ENCODE results near the gene NLRP6.

Gene NLRP6

DNA sequence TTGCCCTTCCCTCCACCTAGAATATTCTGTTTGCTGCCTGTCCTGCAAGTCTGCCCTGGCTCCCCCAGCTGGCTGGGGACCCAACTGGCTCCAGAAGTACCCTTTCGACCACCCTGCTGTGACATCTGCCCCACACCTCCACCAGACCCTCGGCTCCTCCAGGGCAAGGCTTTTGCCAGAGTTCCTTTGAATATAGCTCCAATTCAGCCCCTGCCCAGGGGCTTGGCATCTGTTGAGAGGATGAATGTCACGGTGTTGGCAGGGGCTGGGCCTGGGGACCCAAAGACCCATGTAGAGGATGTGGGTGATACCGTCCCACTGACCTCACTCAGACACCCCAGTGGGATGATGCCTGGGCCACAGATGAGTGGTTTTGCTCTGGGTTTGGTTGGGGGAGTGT is 4.0 kb downstream of the NLRP6 start:
- no peak for DNase-seq (ENCODE audit: low spot score)

DNA sequence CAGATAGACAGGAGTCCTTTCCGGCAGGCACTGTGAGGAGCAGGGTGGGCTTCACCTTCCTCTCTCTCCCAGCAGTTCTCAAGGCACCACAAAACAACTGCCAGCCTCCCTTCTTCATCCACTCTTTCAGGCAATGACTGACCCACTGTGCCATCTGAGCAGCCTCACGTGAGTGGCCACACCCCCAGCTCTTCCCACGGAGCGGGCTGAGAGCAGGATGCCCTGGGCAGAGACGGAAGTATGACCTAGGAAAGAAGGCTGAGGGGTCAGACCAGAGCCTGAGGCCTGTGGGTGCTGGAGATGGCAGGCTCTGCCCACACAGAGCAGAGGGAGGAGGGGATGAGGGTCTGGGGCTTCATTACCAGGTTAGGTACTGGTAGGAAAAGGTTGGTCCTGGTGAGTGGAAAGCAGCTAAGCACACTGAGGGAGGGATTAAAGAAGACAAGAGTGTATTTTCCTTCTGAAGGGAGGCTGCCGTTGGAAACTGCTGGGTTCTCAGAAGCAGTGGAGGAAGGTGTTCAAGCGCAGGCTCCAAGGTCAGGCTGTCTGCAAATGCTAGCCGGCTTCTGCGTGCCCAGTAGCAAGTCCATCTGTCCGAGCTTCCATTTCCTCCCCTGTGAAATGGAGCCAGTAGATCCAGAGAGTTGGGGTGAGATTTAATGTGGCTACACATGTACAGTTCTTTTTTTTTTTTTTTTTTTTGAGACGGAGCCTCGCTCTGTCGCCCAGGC is 4.6 kb downstream of the NLRP6 start:
- no peak for DNase-seq (ENCODE audit: low spot score)

DNA sequence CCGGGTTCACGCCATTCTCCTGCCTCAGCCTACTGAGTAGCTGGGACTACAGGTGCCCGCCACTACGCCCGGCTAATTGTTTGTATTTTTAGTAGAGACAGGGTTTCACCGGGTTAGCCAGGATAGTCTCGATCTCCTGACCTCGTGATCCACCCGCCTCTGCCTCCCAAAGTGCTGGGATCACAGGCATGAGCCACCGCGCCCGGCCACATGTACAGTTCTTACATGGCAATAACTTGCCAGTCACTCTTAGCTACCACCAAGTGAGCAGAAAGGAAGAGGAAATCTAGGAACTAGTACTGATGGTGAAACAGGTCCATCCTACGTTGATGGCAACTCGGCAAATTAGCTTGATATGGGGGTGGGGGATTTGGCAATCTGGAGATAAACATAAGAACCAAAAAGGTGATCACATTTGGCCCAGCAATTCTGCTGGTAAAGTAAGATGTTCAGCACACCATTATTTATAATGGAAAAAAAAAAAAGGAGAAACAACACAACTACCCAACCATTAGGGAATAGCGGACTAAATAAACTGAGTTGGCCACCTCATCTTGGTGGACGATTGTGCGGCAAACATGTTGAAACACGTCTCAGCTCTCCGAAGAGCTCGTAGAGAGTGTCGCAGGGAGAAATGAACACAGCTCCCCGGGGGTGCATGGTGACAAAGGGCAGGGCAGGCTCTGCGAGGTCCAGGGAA is 5.3 kb downstream of the NLRP6 start:
- no peak for DNase-seq (ENCODE audit: low spot score)

DNA sequence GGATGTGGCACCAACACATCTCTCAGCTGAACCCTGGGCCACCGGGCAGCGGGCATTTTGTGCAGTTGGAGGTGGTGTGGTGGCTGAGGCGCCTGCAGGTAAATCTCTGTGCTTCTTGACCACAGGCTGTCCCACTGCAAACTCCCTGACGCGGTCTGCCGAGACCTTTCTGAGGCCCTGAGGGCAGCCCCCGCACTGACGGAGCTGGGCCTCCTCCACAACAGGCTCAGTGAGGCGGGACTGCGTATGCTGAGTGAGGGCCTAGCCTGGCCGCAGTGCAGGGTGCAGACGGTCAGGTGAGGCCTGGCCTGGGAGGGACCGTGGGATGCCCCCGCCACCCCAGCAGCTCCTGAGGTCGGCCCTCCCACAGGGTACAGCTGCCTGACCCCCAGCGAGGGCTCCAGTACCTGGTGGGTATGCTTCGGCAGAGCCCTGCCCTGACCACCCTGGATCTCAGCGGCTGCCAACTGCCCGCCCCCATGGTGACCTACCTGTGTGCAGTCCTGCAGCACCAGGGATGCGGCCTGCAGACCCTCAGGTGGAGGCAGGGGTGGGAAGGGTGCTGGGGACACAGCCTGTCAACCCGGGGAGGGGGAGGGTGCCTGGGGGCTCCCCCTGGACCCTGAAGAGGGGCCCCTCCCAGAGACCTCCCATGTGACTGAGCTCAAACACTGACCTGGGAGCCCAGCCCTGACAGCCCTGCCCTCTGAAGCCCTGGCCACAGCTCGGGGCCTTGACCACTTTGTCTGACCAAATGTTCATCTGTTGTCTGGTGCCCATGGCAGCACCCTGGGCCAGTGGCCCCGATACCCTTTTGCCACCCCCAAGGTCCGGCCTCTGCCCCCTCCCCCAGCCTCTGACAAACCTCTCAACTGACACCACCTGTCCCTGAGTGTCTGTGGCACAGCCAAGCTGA is 6.2 kb downstream of the NLRP6 start:
- no peak for DNase-seq (ENCODE audit: low spot score)

DNA sequence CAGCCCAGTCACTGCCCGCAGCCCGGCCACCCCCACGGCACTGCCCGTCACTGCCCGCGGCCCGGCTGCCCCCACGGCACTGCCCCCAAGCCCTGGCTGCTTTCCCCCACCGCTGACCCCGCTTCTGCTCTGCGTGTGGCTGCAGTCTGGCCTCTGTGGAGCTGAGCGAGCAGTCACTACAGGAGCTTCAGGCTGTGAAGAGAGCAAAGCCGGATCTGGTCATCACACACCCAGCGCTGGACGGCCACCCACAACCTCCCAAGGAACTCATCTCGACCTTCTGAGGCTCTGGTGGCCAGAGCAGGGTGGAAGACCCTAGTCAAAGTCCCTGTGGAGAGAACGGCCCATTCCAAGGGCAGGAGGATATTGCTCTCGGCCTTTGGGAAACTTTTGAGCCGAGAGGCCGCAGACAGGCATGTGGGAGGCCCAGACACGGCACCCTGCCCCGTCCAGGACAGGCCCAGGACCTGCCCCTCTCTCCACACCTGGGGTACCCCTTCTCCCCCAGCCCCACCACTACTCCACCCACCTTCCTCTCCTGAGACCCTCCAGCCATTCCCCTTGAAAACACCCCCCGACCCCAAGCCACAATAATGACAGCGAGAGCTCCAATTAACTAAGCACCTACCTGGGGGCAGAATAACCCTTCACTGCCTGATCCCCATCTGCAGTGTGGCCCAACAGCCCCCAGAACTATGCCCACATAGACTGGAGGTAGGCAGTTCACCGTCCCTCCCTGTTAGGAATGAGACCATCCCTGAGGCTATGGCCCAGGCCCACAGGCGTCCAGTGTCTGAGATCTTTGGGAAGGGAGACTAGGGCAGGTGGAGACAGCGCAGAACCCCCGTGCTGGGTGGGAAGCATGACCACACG is 7.0 kb downstream of the NLRP6 start:
- no peak for DNase-seq (ENCODE audit: low spot score)

DNA sequence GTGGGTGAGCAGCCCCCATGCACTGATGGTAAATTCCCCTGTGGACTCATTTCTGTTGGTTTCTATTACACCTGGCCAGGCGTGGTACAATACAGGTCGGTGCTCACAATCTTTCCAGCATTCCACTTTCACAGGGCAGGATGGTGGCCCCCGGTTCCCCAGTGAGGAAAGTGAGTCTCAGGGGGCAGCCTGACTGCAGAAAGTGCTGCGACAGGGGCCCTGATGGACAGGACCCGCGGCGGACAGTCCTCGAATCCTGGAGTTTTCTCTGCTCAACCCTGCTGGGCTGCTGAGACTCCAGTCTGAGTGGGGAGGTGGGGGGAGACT is 7.7 kb downstream of the NLRP6 start:
- no peak for DNase-seq (ENCODE audit: low spot score)

DNA sequence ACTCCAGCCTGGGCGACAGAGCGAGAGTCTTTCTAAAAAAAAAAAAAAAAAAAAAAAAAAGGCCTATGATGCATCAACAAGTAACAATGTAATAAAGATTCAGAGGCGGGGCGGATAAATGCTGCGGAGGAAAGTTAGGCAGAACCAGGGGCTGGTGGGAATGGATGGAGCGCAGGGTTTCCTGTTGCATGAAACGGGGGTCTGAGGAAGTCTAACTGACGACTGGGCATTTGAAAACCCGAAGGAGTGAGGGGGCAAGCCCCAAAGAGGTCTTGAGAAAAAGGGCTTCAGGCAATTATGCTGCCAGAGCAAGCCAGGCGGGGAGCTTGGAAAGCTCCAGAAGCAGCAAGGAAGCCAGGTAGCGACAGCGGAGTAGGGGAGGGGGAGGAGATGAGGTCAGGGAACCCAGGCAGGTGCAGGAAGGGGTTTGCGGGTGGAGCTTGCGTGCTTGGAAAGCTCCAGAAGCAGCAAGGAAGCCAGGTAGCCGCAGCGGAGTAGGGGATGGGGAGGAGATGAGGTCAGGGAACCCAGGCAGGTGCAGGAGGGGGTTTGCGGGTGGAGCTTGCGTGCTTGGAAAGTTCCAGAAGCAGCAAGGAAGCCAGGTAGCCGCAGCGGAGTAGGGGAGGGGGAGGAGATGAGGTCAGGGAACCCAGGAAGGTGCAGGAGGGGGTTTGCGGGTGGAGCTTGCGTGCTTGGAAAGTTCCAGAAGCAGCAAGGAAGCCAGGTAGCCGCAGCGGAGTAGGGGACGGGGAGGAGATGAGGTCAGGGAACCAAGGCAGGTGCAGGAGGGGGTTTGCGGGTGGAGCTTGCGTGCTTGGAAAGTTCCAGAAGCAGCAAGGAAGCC is 9.0 kb downstream of the NLRP6 start:
- DNase-seq (ENCODE audit: low spot score), result peak; percentile 17

DNA sequence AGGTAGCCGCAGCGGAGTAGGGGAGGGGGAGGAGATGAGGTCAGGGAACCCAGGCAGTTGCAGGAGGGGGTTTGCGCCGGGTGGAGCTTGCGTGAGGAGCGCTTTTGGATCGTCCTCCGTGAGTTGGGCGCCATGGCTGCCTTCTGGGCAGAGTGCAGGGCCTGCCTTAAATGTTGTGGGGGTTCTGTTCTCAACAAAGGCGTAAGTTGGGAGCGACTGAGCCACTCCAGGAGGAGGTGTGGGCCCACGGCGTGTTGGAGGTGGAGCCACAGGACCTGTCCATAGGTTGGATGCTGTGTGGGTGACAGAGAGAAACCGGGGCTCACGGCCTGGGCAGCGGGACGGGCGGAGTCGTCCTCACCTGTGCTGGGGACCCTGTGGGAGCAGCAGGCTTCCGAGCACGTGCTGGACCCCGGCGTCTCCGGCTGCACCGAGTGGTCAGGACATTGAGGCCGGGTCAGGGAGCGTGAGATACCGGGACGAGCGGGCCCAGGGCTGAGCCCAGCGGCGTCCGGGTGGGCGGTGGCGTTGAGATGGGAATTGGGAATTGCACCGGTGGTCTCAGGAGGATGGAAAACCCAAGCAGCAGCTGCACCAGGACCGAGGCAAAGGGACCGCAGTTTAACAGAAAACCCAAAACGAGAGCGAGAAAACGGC is 9.7 kb downstream of the NLRP6 start:
- no peak for DNase-seq (ENCODE audit: low spot score)

DNA sequence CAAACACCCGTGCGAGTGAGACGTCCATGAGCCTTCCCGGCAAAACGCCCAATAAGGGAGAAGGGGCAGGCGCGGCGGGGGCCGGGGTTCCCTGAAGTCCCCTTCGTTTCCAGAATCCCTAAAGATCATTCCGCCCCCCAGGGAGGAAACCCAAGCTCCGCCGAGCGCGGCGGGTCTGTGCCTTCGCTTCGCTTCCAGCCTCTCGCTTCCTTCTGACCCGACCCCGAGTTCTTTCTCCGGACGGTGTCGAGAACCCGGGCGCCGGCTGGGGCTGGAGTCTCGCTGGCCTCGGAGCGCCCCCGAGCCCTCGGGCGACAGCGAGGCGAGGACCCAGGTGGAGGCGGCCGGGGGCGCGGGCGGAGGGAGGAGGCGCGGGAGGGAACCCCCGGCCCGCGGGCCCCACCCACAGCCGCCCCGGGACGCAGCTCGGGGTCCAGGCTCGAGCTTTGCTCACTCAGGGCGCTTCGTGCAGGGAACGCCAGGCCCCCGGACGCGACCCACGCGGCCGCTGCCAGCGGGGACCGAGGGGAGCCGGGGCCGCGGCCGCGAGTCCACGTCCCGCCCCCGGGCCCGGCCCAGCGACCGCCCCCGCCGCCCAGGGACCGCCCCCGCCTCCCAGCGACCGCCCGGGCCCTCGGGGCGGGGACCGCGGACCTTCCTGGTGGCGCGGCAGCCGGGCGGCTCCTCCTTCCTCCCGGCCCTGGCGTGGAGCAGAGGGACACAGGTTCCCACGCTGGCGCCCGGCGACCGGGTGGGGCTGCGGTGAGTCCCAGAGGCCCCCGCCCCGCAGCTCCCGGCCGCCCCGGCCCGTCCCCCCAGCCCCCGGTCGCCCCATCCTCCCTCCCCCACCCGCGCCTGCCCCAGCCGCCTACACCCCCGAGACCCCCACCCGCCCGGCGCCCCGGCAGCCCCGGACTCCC is 10.5 kb downstream of the NLRP6 start, which contains the start of gene PGGHG:
Gene PGGHG (plus strand): TSS at position 649 of the 920 bp plus-strand sequence. CDS start 691 bp downstream, outside the sequence.
- DNase-seq (ENCODE audit: low spot score), result no peak

DNA sequence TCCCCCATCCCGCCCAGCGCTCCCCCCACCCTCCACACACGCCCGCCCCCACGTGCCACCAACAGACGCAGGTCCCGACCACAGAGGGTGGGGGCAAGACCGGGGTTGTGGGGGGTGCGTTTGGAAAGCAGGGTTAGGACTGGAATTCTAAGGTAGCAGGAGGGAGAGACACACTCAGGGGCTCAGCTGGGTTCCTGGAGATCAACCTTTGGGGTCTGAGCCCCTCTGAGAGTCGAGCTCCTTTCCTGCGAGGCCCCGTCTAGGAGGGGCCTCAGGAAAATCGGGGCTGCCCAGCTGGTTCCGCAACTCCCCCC is 11.1 kb downstream of the NLRP6 start:
- DNase-seq (ENCODE audit: low spot score), result no peak

DNA sequence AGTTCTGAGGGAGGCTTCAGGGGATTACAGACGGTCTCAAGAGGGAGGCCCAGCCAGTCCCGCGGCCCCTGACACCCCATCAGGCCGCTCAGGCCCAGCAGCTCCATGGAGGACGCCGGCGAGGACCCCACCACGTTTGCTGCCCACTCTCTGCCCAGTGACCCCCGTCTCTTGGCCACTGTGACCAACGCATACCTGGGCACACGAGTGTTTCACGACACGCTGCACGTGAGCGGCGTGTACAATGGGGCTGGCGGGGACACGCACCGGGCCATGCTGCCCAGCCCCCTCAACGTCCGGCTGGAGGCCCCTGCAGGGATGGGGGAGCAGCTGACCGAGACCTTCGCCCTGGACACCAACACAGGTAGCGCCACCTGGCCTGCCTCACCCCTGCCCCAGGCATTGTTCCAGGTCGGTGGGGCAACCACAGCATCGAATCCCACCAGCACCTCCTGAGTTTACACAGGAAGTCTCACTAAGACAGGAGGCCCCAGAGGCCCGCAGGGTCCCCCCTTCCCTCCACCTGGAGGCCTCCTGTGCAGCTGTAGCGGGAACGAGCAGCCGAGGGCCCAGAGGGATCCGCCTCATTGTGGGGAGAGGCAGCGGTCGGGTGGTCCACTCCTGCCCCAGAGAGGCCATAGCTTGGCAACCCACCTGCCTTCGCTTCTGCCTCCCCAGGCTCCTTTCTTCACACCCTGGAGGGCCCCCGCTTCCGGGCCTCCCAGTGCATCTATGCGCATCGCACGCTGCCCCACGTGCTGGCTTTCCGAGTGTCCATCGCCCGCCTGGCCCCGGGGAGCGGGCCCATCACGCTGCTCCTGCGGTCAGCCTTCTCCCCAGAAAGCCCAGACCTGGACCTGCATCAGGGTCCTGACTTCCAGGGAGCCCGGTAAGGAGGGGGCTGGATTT is 11.8 kb downstream of the NLRP6 start:
- DNase-seq (ENCODE audit: low spot score), result no peak

DNA sequence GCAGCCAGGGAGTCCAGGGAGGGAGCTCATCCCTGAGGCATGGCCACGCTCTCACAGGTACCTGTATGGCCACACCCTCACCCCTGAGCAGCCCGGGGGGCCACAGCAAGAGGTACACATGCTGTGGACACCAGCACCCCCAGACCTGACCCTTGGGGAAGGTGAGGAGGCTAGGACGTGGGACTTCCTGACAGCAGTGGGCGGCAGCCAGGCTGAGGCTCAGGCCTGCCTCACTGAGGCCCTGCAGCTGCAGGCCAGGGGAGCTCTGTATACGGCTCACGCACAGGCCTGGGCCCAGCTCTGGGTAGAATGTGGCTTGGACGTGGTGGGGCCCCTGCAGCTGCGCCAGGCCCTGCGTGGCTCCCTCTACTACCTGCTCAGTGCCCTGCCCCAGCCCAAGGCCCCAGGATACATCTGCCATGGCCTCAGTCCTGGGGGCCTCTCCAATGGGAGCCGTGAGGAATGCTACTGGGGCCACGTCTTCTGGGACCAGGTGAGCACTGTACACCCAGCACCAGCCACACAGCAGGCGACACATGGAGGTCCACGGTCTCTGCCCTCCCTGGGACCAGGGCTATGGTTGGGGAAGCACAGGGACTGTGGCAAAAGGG is 12.5 kb downstream of the NLRP6 start:
- no peak for DNase-seq (ENCODE audit: low spot score)

DNA sequence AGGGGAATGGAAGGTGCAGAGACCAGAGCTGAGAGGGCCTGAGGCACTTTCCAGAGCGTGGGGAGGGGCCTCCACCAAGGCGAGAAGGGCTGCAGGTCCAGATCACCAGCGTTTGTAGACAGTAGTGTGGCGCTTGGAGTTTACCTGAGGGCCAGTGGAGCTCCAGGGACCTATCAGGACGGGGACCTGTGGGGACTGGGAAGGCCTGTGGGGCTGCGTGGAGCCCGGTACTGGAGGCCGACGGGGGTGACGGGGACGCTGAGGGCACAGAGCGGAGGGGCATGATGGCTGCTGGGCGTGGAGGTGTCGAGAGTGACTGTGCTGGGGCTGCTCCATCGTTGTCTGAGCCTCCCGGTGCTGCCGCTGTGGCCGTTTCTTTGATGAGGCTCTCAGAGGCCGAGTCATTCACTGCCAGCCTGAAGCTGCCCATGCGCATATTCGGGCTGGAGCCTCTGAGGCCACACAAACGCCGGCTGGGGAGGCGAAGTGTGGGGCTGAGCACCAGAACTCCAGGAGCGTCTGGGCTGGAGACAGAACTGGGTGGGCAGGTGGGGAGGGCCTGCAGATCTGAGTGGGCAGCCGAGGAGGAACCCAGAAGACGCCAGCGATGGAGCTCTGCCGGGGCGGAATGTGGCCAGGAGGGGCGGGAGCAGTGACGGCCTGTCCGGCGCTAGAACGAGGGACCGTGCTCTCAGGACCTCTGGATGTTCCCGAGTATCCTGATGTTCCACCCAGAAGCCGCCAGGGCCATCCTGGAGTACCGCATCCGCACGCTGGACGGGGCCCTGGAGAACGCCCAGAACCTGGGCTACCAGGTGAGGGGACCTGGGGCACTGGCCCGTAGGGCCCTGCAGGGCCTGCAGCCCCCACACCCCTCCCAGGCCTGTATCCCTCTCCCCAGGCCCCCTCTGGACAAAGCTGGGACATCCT is 13.3 kb downstream of the NLRP6 start:
- no peak for DNase-seq (ENCODE audit: low spot score)

DNA sequence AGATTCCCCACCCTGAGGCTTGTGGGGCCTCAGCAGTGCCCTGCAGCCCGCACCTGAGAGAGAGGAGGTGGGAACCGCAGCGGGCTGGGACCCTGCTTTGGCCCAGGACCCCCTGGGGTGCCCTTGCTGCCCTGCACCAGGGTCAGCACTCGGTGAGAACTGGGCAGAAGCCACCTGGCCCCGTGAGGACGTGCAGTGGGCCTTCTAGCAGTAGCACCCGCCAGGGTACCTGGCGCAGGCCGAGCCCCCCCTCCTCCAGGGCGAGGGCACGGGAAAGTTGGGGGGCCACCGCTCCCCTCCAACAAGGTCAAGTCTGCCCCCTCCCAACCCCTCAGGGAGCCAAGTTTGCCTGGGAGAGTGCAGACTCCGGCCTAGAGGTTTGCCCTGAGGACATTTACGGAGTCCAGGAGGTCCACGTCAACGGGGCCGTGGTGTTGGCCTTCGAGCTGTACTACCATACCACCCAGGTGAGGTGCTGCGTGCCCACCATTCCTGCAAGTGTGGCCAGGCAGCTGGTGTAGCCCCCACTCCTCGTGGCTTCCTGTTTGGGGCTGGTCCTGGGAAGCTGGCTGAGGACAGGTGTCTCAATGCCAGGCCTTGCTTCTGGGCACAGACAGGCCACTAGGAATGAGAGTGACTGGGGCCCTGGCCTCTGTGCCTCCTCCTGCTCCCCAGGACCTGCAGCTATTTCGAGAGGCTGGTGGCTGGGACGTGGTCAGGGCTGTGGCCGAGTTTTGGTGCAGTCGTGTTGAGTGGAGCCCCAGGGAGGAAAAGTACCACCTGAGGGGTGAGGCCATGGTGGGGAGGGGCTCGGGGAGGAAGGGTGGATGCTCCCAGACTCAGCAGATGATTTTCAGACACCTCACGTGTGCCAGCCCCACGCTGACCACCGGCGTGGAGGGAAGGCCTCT is 14.3 kb downstream of the NLRP6 start:
- no peak for DNase-seq (ENCODE audit: low spot score)

DNA sequence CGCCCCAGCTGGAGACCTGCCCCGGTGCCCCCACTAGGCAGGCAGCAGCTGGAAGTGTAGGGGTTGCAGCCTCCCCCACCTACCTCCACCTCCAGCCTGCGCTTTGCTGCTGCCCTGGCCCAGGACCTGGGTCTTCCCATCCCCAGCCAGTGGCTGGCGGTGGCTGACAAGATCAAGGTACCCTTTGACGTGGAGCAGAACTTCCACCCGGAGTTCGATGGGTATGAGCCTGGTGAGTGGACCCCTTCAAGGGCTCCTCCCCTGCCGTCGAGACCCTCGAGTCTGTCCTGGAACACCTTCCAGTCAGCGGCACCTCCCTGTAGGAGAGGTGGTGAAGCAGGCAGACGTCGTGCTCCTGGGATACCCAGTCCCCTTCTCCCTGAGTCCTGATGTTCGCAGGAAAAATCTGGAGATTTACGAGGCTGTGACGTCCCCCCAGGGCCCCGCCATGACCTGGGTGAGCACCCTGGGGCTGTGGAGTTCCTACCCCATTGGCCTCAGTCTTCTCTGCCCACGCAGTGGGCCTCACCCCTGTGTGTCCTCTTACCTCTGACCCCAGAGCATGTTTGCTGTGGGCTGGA is 15.2 kb downstream of the NLRP6 start:
- DNase-seq (ENCODE audit: low spot score), result no peak
